SK-N-SH treated with all-trans-retinoic acid at 6 μM for 48 hours (cell line): ENCODE measurements around the gene PRSS33.

ENCODE experiments used
- ATAC-seq: fragments of 200-7000 bp; cut with Tn5 transposase; 3 replicates; pipeline ENCODE4 v1.9.1; 2020; ENCODE audit warnings: mild to moderate bottlenecking, moderate library complexity
- BACH2 ChIP-seq: fragments of 250-450 bp; sonication (Bioruptor Pico); IDR thresholded peaks from 2 replicates; pipeline ENCODE4 v1.9.0; 2021; ENCODE audit warnings: mild to moderate bottlenecking, borderline replicate concordance
- CREB5 ChIP-seq: fragments of 250-450 bp; sonication (Bioruptor Pico); IDR thresholded peaks from 2 replicates; pipeline ENCODE4 v1.5.1; 2020; ENCODE audit warnings: low read depth, mild to moderate bottlenecking, moderate library complexity
- CSDC2 ChIP-seq: fragments of 250-450 bp; sonication (Bioruptor Pico); IDR thresholded peaks from 2 replicates; pipeline ENCODE4 v1.5.0; 2020; ENCODE audit warnings: mild to moderate bottlenecking, moderate library complexity
- CSRNP3 ChIP-seq: fragments of 250-450 bp; sonication (Bioruptor Pico); IDR thresholded peaks from 2 replicates; pipeline ENCODE4 v1.5.1; 2021; ENCODE audit warnings: mild to moderate bottlenecking, moderate library complexity
- ESRRG ChIP-seq: fragments of 250-450 bp; sonication (Bioruptor Pico); IDR thresholded peaks from 2 replicates; pipeline ENCODE4 v1.6.1; 2021; ENCODE audit warnings: mild to moderate bottlenecking
- GLIS3 ChIP-seq: fragments of 250-450 bp; sonication (Bioruptor Pico); IDR thresholded peaks from 2 replicates; pipeline ENCODE4 v1.5.0; 2020; ENCODE audit warnings: mild to moderate bottlenecking, moderate library complexity
- ISL1 ChIP-seq: fragments of 250-450 bp; sonication (Bioruptor Pico); IDR thresholded peaks from 2 replicates; pipeline ENCODE4 v2.1.2; 2022; ENCODE audit warnings: mild to moderate bottlenecking, moderate library complexity
- OSR1 ChIP-seq: fragments of 250-450 bp; sonication (Bioruptor Pico); IDR thresholded peaks from 2 replicates; pipeline ENCODE4 v1.8.0; 2022; ENCODE audit warnings: moderate library complexity, mild to moderate bottlenecking, inconsistent platforms
- PATZ1 ChIP-seq: fragments of 250-450 bp; sonication (Bioruptor Pico); IDR thresholded peaks from 2 replicates; pipeline ENCODE4 v1.8.0; 2020; ENCODE audit warnings: mild to moderate bottlenecking, moderate library complexity, borderline replicate concordance
- POU6F1 ChIP-seq: fragments of 250-450 bp; sonication (Bioruptor Pico); IDR thresholded peaks from 2 replicates; pipeline ENCODE4 v1.8.0; 2021; ENCODE audit warnings: low read depth, mild to moderate bottlenecking, moderate library complexity, borderline replicate concordance
- PPARA ChIP-seq: fragments of 250-450 bp; sonication (Bioruptor Pico); IDR thresholded peaks from 2 replicates; pipeline ENCODE4 v1.5.0; 2020; ENCODE audit warnings: mild to moderate bottlenecking, borderline replicate concordance
- RARB ChIP-seq: fragments of 250-450 bp; sonication (Bioruptor Pico); IDR thresholded peaks from 2 replicates; pipeline ENCODE4 v1.8.0; 2021; ENCODE audit warnings: mild to moderate bottlenecking, moderate library complexity
- TSHZ2 ChIP-seq: fragments of 250-450 bp; sonication (Bioruptor Pico); IDR thresholded peaks from 2 replicates; pipeline ENCODE4 v1.5.0; 2020; ENCODE audit warnings: mild to moderate bottlenecking, moderate library complexity
- ZC3H10 ChIP-seq: fragments of 250-450 bp; sonication (Bioruptor Pico); IDR thresholded peaks from 2 replicates; pipeline ENCODE4 v1.5.1; 2021; ENCODE audit warnings: mild to moderate bottlenecking, moderate library complexity
- ZFP3 ChIP-seq: fragments of 250-450 bp; sonication (Bioruptor Pico); IDR thresholded peaks from 2 replicates; pipeline ENCODE4 v1.5.0; 2020; ENCODE audit warnings: mild to moderate bottlenecking, moderate library complexity
- ZFP30 ChIP-seq: fragments of 450-650 bp; formaldehyde crosslinking; IDR thresholded peaks from 2 replicates; pipeline ENCODE4 v1.5.0; 2022; ENCODE audit warnings: mild to moderate bottlenecking, moderate library complexity
- ZNF565 ChIP-seq: fragments of 450-650 bp; formaldehyde crosslinking; conservative IDR thresholded peaks from 2 replicates; pipeline ENCODE4 v1.5.0; 2020; ENCODE audit warnings: low read depth, mild to moderate bottlenecking, moderate library complexity
- ZNF70 ChIP-seq: fragments of 450-650 bp; formaldehyde crosslinking; IDR thresholded peaks from 2 replicates; pipeline ENCODE4 v1.5.0; 2020; ENCODE audit warnings: mild to moderate bottlenecking, moderate library complexity

Gene PRSS33

GRCh38 chr16:2776500-2777139, 10.7 kb downstream of the PRSS33 start:
- TF ChIP-seq BACH2 (CRISPR knock-in tag): no peak
- TF ChIP-seq ZFP3: no peak
- TF ChIP-seq CSRNP3 (CRISPR knock-in tag): no peak
- TF ChIP-seq GLIS3 (CRISPR knock-in tag): no peak
- TF ChIP-seq POU6F1 (CRISPR knock-in tag): no peak
- no peak for TF ChIP-seq ESRRG (CRISPR knock-in tag)
- no peak for TF ChIP-seq CREB5 (CRISPR knock-in tag)
- no peak for TF ChIP-seq ZFP30 (CRISPR knock-in tag)
- no peak for TF ChIP-seq ZNF565 (CRISPR knock-in tag)
- no peak for TF ChIP-seq PATZ1
- no peak for TF ChIP-seq RARB (CRISPR knock-in tag)
- no peak for TF ChIP-seq ISL1 (CRISPR knock-in tag)
- TF ChIP-seq ZC3H10 (CRISPR knock-in tag): no peak
- no peak for TF ChIP-seq OSR1 (CRISPR knock-in tag)
- TF ChIP-seq PPARA (CRISPR knock-in tag): no peak
- TF ChIP-seq CSDC2 (CRISPR knock-in tag): no peak
- TF ChIP-seq, all 23 proteins: peak for 0
- ATAC-seq: peak; percentile 7

GRCh38 chr16:2775765-2776499, 11.4 kb downstream of the PRSS33 start:
- no peak for ATAC-seq

More at GRCh38 chr16:2775765-2776499, 11.4 kb downstream of the PRSS33 start:
- no peak for TF ChIP-seq ZNF565 (CRISPR knock-in tag)
- no peak for TF ChIP-seq OSR1 (CRISPR knock-in tag)
- no peak for TF ChIP-seq ZNF70 (CRISPR knock-in tag)
- TF ChIP-seq TSHZ2 (CRISPR knock-in tag): no peak
- no peak for TF ChIP-seq ZC3H10 (CRISPR knock-in tag)
- TF ChIP-seq, all 23 proteins: peak for 0
